ENCODE results near the gene TMEM267. TPM values are rescaled to one million over a fixed set of nuclear protein-coding genes. Genes with fewer than 3 reads are reported as not detected.

TMEM267 gene
- total and polyA plus RNA-seq, 4 donors: 7.4 to 16.5 (median 12.2) TPM

DNA sequence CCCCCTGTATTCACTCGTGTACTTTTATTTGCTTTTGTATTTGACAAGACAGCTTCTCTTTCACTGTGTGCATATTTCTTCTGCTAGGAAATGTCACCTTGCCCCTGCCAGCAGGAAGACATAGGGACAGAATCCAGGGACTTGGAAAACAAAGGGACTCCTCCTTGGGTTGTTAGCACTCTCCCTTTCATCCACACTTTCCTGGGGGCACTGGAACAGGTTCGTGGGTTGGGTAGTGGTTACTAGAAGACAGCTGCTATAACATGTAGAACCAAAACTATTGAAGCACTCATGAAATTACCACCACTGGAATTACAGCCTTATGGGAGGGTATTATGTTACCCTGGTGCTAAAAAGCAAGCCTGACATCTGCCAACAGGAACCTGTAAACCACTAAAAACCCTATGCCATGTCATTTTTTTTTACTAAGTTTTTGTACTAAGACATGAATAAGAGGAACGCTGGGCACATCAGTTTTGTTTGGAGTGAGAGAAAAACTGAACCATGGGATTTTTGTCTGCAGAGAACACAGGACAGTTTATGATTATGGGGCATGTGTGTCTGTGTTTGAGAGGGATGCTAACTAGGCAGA lies 66.8 kb downstream of the TMEM267 start:
- Histone ChIP-seq H3K4me3 (no peak overlapping the region), H3K27ac (ENCODE audit: low read depth in 1 of 2, low read length in 1 of 2) (no peak overlapping the region), H3K4me1 (ENCODE audit: control insufficient read depth in 5 of 5, insufficient read depth in 5 of 5, low read length in 5 of 5) (peaks cover 0 to 2% (median 0%) of the 10 kb centered on the region in 5 donors), H3K27me3 (ENCODE audit: control insufficient read depth in 3 of 3, insufficient read depth in 3 of 3, low read length in 2 of 3) (no peaks in the 10 kb centered on the region), H3K9ac (ENCODE audit: insufficient read depth in 1 of 2, low read length in 2 of 2) (no peak overlapping the region), H3K36me3 (ENCODE audit: control insufficient read depth in 4 of 4, insufficient read depth in 4 of 4, low read length in 4 of 4) (no peaks in the 10 kb centered on the region), H3K9me3 (ENCODE audit: control insufficient read depth in 4 of 4, insufficient read depth in 3 of 4, low read length in 3 of 4) (no peaks in the 10 kb centered on the region)
- ATAC-seq (ENCODE audit: insufficient read depth, low FRiP score) (no peak), DNase-seq (no peak)
- WGBS, 2 donors: 52 to 54% methylated on average over 3 of the region's 3 CpGs
- TF ChIP-seq CTCF (IDR thresholded peaks at IDR 0.05; ENCODE audit: control extremely low read depth, extremely low read depth): no peak

DNA sequence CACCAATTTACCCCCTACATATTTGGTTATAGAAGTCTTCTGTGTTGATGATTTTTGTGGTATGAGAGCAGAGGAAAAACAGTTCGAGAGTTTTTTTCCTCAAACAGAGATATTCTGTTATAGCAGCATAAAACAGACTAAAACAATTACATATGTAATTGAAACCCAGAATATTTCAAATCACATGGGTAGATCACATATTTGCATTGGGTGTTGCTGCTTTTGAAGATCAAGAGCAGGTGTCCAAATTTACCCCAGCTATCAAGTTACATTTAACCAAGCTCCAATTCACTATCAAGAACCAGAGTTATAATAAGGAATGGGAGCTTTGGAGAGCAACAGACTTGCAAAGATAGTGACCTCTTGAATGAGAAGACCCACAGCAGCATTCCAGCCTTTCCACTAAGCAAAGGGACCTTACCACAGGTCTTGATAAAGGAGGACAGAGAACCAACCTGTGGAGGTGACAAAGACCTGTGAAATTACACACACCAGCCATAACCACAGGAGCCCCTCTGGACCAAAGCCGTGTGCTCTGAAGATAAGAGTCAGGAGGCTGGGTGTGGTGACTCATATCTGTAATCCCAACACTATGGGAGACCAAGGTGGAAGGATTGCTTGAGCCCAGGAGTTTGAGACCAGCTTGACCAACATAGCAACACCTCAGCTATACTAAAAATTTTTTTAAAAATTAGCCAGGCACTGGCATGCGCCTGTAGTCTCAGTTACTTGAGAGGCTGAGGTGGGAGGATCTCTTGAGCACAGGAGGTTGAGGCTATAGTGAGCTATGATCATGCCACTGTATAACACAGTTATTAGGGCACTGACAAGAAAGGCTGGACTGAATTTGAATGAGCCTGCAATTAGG lies 67.5 kb downstream of the TMEM267 start:
- Histone ChIP-seq H3K9ac (ENCODE audit: insufficient read depth in 1 of 2, low read length in 2 of 2) (no peak overlapping the region), H3K27me3 (ENCODE audit: control insufficient read depth in 3 of 3, insufficient read depth in 3 of 3, low read length in 2 of 3) (no peaks in the 10 kb centered on the region), H3K36me3 (ENCODE audit: control insufficient read depth in 4 of 4, insufficient read depth in 4 of 4, low read length in 4 of 4) (no peaks in the 10 kb centered on the region), H3K27ac (ENCODE audit: low read depth in 1 of 2, low read length in 1 of 2) (no peak overlapping the region), H3K9me3 (ENCODE audit: control insufficient read depth in 4 of 4, insufficient read depth in 3 of 4, low read length in 3 of 4) (no peaks in the 10 kb centered on the region), H3K4me1 (ENCODE audit: control insufficient read depth in 5 of 5, insufficient read depth in 5 of 5, low read length in 5 of 5) (no peaks in the 10 kb centered on the region), H3K4me3 (no peak overlapping the region)
- DNase-seq (no peak), ATAC-seq (ENCODE audit: insufficient read depth, low FRiP score) (no peak)
- WGBS, 2 donors: 71 to 85% methylated on average over 3 of the region's 3 CpGs
- no peak for TF ChIP-seq CTCF (IDR thresholded peaks at IDR 0.05; ENCODE audit: control extremely low read depth, extremely low read depth)

DNA sequence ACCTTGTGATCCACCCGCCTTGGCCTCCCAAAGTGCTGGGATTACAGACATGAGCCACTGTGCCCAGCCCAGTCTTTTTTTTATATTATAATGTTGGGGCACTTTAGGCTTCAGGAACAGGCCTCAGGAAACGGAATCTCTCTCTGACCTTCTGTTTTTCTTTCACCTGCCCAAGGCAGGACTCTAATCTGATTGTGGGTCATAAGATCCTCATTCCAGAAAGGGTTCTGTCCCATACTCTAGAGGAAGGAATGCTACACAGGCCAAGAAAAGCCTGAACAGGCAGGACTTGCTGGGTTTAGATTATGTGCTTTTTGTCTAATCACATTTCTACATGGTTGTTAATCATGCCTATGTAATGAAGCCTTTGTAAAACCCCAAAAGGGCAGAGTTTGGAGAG lies 69.7 kb downstream of the TMEM267 start:
- H3K27ac ChIP-seq (ENCODE audit: low read depth in 1 of 2, low read length in 1 of 2): no peak overlapping the region
- H3K4me3 ChIP-seq: no peak overlapping the region
- no peak for TF ChIP-seq CTCF (IDR thresholded peaks at IDR 0.05; ENCODE audit: control extremely low read depth, extremely low read depth)
- H3K4me1 ChIP-seq (ENCODE audit: control insufficient read depth in 5 of 5, insufficient read depth in 5 of 5, low read length in 5 of 5): no peaks in the 10 kb centered on the region
- no peaks in the 10 kb centered on the region for H3K9me3 ChIP-seq (ENCODE audit: control insufficient read depth in 4 of 4, insufficient read depth in 3 of 4, low read length in 3 of 4)
- no peak for ATAC-seq (ENCODE audit: insufficient read depth, low FRiP score)
- no peaks in the 10 kb centered on the region for H3K27me3 ChIP-seq (ENCODE audit: control insufficient read depth in 3 of 3, insufficient read depth in 3 of 3, low read length in 2 of 3)
- no peak for DNase-seq
- H3K9ac ChIP-seq (ENCODE audit: insufficient read depth in 1 of 2, low read length in 2 of 2): no peak overlapping the region
- WGBS, 2 donors: 96% methylated on average over 2 of the region's 2 CpGs
- H3K36me3 ChIP-seq (ENCODE audit: control insufficient read depth in 4 of 4, insufficient read depth in 4 of 4, low read length in 4 of 4): no peaks in the 10 kb centered on the region

All from lung (tissue), 12 donors.